ENCODE measurements around the gene TTC39B. TPM values are rescaled to one million over a fixed set of nuclear protein-coding genes. Genes with fewer than 3 reads are reported as not detected.

The TTC39B gene
- total RNA-seq, 6 experiments from 2014 or later: 4.6 to 6.1 (median 5.8) TPM

GRCh38 chr9:15268782-15269181 is 38.2 kb downstream of the TTC39B start:
- no peak for DNase-seq
- H3K27ac Mint-ChIP-seq: no peak overlapping the region
- TF ChIP-seq CTCF (IDR thresholded peaks at IDR 0.05): no peak
- 0 out of 2 replicates have a peak, but pooled peaks cover 4% of the 10 kb centered on the region for H3K4me1 Mint-ChIP-seq (ENCODE audit: low read depth)
- no peaks in the 10 kb centered on the region; the same call in 1 of the 2 replicates for H3K27me3 Mint-ChIP-seq (ENCODE audit: insufficient read depth)
- H3K9me3 Mint-ChIP-seq: no peaks in the 10 kb centered on the region
- H3K4me3 Mint-ChIP-seq: no peak overlapping the region
- no peaks in the 10 kb centered on the region for H3K36me3 Mint-ChIP-seq (ENCODE audit: low read depth)

- H3K4me3 Mint-ChIP-seq: no peak overlapping the region
- H3K27me3 Mint-ChIP-seq (ENCODE audit: insufficient read depth): no peaks in the 10 kb centered on the region; the same call in 1 of the 2 replicates
- no peaks in the 10 kb centered on the region for H3K36me3 Mint-ChIP-seq (ENCODE audit: low read depth)
- 0 out of 2 replicates have a peak, but pooled peaks cover under 1% of the 10 kb centered on the region for H3K4me1 Mint-ChIP-seq (ENCODE audit: low read depth)
- TF ChIP-seq CTCF (IDR thresholded peaks at IDR 0.05): no peak
- H3K9me3 Mint-ChIP-seq: no peaks in the 10 kb centered on the region
- DNase-seq: no peak
- no peak overlapping the region for H3K27ac Mint-ChIP-seq
These were observed 38.7 kb downstream of the TTC39B start for GRCh38 chr9:15268317-15268716.

GRCh38 chr9:15264918-15265317 is 42.1 kb downstream of the TTC39B start:
- Mint-ChIP-seq H3K9me3 (no peaks in the 10 kb centered on the region), H3K36me3 (ENCODE audit: low read depth) (no peaks in the 10 kb centered on the region)

GRCh38 chr9:15262581-15262980 is 44.4 kb downstream of the TTC39B start:
- H3K27ac Mint-ChIP-seq: no peak overlapping the region
- DNase-seq: no peak
- TF ChIP-seq CTCF (IDR thresholded peaks at IDR 0.05): no peak
- no peaks in the 10 kb centered on the region for H3K9me3 Mint-ChIP-seq
- no peak overlapping the region for H3K4me3 Mint-ChIP-seq
- H3K4me1 Mint-ChIP-seq (ENCODE audit: low read depth): no peaks in the 10 kb centered on the region
- H3K36me3 Mint-ChIP-seq (ENCODE audit: low read depth): no peaks in the 10 kb centered on the region
- H3K27me3 Mint-ChIP-seq (ENCODE audit: insufficient read depth): no peaks in the 10 kb centered on the region

More at GRCh38 chr9:15264918-15265317, 42.1 kb downstream of the TTC39B start:
- Mint-ChIP-seq H3K4me1 (ENCODE audit: low read depth) (no peaks in the 10 kb centered on the region), H3K4me3 (no peak overlapping the region), H3K27ac (no peak overlapping the region), H3K27me3 (ENCODE audit: insufficient read depth) (no peaks in the 10 kb centered on the region)
- TF ChIP-seq CTCF (IDR thresholded peaks at IDR 0.05): no peak
- DNase-seq: no peak

- Mint-ChIP-seq H3K27ac (no peak overlapping the region), H3K4me1 (ENCODE audit: low read depth) (peaks cover 13% of the 10 kb centered on the region), H3K4me3 (no peak overlapping the region), H3K27me3 (ENCODE audit: insufficient read depth) (peaks cover 2% of the 10 kb centered on the region; the same call in 1 of the 2 replicates), H3K36me3 (ENCODE audit: low read depth) (no peaks in the 10 kb centered on the region), H3K9me3 (no peaks in the 10 kb centered on the region)
- no peak for TF ChIP-seq CTCF (IDR thresholded peaks at IDR 0.05)
- DNase-seq: no peak
These were observed 50.6 kb downstream of the TTC39B start for GRCh38 chr9:15256426-15256825.

GRCh38 chr9:15253786-15254185 is 53.2 kb downstream of the TTC39B start:
- TF ChIP-seq CTCF (IDR thresholded peaks at IDR 0.05): no peak
- Mint-ChIP-seq H3K36me3 (ENCODE audit: low read depth) (no peaks in the 10 kb centered on the region), H3K9me3 (no peaks in the 10 kb centered on the region), H3K4me3 (no peak overlapping the region), H3K4me1 (ENCODE audit: low read depth) (peaks cover 33% of the 10 kb centered on the region), H3K27me3 (ENCODE audit: insufficient read depth) (peaks cover 2% of the 10 kb centered on the region; the same call in 1 of the 2 replicates), H3K27ac (no peak overlapping the region)
- no peak for DNase-seq

Measured in HFFc6 (cell line).